HG03521 (cell line): ENCODE results near the gene KIF13A.
"Not testable (repeated sequence)": the region's sequence is repeated elsewhere in the genome, so short reads cannot be mapped to it uniquely, and the experiment has no call there.

Source experiments
- ATAC-seq: cut with Tn5 transposase; IDR thresholded peaks from one replicate; pipeline ENCODE4 v1.9.1; 2021; ENCODE audit warnings: mild to moderate bottlenecking, moderate library complexity; ENCODE audit not compliant: unreplicated experiment

KIF13A gene

DNA sequence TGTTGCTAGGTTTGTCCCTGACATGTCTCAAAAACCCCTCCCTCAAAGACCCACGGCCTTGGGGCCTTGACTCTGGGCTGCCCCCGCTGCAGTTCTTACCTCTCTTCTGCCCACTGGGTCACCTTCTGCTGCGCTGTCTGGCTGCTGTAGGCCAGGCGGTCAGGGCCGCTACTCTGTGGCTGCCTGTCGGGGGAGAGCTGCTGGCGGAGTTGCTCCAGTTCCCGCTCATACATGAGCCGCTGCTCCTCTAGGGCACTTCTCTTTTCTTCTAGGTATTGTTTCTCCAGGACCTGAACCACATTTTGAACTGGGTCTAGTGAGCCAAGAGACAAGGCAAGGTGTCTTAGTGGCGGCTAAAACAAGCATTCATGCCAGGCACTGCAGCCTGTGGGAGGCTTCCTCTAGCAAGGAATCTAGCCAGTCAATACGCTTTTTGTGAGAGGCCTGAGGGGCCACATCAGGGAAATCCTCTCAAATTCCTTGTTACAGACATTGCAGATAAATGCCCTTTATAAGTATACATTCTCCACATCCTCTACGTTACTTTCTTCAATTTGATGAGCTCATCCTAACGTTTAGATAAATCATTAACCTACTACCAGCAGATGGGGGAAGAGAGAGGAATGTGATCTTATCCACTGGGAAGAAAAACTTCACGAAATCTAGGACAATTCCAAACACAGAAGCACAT, 170.4 kb downstream of the KIF13A start:
- ATAC-seq, result no peak

DNA sequence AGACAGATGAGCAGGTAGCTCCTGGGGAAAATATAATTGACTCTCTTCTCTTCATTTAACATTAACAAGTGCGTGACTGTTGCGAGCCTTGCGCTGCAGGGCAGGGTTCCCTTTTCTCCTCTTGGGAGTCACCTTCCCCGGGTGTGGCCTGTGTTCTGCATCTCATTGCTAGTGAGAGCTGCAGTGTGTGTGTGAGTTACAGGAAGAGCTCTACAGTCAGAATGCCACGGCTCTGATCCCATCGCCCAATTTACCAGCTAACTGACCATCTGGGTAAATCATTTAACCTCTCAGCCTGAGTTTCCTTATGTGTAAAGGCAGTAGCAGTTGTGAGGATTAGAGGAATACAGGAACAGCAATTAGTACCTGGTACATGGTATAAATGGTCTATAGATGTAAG, 173.9 kb downstream of the KIF13A start:
- no peak for ATAC-seq

DNA sequence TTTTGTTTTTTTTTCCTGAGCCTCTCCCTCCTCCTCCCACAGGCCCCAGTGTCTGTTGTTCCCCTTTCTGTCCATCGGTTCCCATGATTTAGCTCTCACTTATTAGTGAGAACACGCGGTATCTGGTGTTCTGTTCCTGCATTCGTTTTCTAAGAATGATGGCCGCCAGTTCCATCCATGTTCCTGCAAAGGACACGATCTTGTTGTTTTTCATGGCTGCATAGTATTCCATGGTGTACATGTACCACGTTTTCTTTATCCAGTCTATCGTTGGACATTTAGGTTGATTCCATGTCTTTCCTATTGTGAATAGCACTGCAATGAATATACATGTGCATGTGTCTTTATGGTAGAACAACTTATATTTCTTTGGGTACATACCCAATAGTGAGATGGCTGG, 175.1 kb downstream of the KIF13A start:
- no peak for ATAC-seq

DNA sequence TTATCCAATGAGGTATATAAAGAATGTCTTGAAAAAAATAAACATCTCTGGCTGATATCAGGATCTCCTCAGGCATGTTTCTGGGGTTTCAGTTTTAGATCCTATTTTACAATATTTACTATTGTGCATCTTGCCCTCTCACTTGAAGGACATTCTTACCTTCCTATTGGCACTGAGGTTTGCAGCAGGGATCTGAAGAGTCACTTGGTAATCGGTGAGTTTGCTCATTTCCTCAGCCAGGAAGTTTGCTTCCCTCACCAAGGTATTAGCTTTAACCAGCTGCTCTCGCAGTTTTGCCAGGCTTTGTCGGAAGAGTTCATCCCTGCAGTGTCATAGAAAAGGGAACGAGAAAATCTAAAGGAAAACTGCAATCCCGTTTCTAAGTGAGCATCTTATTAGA, 178.8 kb downstream of the KIF13A start:
- no peak for ATAC-seq

DNA sequence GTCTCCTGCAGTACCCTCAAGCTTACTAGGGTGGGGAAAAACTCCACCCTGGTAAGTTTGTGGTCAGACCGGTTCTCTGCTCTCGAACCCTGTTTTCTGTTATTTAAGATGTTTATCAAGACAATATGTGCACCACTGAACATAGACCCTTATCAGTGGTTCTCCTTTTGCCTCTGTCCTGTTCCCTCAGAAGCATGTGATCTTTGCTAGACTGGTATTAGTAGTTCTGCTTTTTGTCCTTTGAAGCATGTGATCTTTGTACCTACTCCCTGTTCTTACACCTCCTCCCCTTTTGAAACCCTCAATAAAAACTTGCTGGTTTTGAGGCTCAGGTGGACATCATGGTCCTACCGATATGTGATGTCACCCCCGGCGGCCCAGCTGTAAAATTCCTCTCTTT, 180.0 kb downstream of the KIF13A start:
- ATAC-seq, result not testable (repeated sequence)

DNA sequence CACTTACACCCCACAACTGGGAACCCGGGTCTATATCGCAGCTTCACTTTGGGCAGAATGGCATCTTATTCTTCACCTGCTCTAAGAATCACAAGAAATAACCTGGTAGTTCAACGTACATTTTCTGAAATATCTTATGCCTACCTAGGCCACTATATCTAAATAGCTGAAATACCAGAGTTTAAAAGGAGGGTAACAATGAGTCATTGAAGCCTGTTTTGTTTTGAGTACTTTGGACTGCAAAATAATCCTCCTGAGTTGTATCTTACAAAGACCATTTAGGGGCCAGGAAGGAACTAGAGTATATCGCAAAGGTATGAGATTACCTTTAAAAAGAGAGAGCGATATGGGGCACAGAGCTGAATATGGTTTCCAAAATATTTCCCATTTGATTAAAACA, 184.0 kb downstream of the KIF13A start:
- ATAC-seq, result no peak

DNA sequence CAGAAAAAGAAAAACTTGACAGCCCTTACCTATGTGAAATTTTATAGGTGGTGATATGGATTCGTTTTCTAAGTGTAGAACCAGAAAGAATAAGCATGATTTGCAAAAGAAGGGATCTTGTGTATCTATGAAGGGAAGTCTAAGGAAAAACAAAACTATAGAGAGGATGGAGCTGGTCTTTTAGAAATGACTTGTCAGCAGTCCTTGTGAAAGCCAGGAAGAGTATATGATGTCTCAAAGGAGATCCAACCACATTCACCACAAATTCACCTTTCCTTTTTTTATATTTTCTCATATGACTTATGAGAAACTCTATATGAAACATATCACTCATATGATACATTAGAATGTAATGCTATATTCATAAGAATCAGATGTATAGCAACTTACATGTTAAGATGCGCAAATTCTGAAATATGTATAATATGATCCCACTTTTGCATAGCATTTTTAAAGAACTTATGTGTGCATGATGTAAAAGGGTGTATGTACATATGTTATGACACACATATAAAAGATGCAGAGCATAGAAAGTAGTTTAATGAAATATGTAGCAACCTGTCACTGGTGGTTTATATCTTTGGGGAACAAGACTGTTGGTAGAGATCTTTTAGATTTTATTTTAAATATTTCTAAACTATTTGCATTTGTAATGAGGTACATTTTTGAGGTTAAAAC, 188.8 kb downstream of the KIF13A start:
- ATAC-seq, result no peak

DNA sequence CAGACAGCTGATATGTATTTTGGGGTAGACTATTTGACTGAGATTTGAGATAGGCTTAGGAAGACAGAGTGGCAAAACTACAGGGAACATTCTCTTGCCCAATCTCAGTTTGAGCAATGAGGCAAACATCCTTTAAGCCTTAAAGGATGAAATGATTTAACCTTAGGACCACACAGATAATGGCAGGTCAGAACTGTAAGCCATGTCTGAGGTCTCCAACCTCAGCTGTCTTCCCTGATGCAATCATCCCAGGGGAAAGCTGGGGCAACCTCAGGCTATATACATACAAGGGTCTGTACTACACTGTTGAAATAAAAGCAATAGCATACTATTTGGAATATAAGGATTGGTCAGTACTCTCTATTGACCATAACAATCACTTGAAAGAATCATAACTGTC, 196.9 kb downstream of the KIF13A start:
- no peak for ATAC-seq

DNA sequence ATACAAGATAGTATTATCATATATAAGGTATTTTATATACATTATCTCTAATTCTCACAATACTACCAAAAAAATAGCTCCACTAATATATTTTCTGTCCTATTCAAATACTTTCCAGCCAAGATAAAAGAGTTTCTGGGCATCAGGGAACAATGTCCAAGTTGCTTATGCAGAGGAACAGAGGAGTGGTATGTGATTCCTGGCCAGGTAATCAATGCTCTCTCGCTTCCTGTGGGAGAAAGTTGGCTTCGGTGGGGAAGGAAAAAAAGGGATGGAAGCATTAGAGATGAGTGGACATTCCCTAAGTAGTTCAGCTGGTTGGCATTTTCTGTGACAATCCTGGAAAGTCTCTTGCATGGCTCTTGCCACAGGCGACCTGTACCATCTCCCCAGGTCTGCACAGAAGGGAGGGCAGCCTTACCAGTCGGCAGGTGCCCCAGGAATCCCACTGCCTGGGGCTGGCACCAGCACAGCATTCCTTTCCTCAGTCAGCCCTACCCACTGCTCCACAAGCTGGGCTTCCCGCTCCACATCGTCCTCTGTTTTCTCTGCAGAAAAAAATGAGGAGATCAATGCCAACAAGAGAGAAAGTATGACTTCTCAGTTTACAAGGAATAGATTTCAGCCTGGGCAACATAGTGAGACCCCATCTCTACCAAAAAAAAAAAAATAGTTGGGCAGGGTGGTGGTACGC, 202.2 kb downstream of the KIF13A start:
- ATAC-seq, result no peak

DNA sequence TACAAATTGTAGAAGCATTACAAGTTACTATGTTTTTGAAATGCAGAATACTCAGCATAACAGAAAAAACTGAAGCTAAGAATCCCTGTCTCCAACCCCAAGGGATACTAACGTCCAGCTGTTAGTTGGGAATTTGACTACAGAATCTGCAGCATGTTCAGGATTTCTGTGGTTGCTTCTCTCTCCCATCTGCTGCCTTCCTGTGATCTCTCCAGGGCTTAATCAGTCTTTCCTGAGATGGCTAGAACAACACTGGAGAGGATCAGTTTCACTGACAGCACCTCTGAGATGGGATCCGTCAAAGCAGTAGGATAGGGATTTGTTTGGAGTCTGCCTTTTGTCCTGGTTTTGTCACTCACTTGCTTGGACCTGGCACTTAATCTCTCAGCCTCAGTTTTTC, 207.4 kb downstream of the KIF13A start:
- ATAC-seq, result no peak

DNA sequence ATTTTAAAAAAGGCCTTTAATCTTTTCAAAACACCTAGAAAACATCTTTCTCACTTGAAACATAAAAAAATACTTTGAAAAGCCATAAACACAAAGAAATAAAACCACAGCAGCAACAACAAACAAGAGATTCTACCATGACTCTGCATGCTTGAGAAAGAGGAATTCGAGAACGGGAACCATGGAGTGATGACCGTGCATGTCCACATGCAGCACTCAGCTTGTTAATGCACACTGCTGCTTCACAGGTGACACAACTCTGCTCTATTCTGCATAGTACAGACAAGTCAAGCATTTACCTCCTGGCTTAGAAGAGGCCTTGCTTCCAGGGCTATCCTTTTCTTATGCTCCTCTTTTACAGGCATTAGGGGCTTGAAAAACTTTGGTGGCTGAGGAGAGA, 215.8 kb downstream of the KIF13A start:
- ATAC-seq, result no peak

DNA sequence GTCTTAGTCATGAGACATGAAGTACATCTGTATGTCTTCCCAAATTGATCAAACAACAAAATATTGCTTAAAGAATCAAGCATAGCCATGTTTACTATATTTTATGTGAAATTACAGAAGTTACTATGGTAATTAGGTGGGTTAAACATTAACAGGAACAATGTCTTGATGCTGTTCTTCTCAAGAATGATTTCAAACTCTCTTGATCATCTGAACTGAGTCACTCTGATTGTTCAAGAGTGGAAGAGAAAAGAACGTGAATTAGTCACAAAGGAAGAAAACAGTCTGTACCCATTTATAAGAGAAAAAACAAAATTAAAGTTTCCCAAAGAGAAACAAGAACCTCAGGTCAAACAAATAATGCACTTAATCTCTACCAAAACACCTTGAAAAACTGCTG, 218.6 kb downstream of the KIF13A start:
- no peak for ATAC-seq

DNA sequence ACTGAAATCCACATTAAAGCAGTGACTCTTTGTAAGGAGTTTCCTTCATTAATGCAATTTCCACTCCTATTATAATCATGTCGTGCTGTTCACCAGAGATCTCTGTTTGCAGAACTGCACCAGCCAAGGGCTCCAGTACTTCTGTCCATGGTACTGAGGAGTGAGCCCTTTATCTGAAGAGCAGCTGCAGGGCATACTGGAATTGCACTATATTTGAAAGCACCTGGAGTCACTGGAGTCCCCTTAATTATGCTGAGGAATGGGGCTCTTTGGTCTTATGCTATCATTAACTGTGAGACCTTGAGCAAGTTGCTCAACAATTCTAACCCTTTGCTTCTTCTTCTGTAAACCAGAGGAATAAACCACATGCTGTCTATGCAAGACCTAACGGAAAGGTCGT, 219.0 kb downstream of the KIF13A start:
- ATAC-seq, result no peak

DNA sequence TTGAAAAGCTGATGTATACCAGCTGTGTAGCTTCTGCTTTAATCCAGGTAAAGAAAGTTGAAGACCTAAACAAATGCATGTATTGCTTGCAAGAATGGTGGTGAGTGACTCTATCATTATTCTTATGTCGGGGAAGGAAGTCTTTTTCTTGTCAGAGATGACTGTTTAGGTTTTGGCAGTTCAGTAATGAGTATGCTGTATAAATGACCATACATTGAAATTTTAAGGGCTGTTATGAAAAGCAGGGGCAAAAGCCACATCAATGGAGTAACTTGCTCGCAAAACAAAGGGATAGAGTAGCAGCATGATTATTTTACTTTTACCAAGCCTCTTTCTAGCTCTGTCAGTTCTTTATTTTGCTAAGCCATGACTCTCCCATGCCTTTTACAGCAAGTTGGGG, 224.8 kb downstream of the KIF13A start:
- ATAC-seq, result no peak

DNA sequence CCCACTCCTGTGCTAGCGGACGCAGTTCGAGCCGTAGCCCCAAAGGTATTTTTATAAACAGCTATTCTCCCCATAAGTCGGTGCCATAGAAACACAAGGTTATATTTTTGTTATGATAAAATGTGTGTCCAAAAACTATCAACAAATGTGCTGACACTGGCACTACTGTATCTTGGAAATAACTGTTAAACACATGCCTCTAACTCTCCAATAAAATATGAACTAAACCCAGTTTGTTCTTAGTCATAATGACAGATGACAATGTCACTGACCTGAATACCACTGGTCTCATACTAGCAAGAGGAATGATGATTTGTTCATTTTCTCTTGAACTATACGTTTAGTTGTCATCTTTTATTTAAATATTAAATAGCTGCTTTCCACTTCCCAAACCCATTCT, 229.3 kb downstream of the KIF13A start:
- no peak for ATAC-seq

DNA sequence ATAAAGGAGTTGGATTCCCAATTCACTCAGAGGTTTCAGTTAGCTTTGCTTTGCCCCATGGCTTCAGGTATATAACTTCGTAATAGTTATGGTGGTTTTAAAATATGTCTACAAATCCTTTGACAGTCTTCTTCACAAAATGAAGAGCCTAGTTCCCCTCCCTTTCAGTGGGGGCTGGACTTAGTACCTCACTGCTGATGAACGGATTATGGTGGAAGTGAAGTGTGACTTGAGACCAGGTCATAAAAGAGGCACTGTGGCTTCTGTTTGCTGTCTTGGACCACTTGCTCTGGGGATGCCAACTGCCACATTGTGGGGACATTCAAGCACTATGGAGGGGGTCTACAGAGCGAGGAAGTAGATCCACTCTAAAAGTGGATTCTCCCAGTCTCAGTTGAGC, 233.2 kb downstream of the KIF13A start:
- no peak for ATAC-seq

DNA sequence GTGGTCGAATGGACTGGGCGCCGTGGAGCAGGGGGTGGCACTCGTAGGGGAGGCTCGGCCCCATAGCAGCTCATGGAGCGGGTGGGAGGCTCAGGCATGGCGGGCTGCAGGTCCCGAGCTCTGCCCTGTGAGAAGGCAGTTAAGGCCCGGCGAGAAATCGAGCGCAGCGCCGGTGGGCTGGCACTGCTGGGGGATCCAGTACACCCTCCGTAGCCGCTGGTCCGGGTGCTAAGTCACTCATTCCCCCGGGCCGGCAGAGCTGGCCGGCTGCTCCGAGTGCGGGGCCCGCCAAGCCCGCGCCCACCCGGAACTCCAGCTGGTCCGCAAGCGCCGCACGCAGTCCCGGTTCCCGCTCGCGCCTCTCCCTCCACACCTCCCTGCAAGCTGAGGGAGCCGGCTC, 242.1 kb downstream of the KIF13A start:
- ATAC-seq, result not testable (repeated sequence)

DNA sequence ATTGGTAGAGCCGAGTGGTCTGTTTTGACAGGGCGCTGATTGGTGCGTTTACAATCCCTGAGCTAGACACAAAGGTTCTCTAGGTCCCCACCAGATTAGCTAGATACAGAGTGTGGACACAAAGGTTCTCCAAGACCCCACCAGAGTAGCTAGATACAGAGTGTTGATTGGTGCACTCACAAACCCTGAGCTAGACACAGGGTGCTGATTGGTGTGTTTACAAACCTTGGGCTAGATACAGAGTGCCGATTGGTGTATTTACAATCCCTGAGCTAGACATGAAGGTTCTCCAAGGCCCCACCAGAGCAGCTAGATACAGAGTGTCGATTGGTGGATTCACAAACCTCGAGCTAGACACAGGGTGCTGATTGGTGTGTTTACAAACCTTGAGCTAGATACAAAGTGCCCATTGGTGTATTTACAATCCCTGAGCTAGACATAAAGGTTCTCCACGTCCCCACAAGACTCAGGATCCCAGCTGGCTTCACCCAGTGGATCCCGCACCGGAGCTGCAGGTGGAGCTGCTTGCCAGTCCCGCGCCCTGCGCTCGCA, 242.6 kb downstream of the KIF13A start:
- ATAC-seq, result not testable (repeated sequence)

DNA sequence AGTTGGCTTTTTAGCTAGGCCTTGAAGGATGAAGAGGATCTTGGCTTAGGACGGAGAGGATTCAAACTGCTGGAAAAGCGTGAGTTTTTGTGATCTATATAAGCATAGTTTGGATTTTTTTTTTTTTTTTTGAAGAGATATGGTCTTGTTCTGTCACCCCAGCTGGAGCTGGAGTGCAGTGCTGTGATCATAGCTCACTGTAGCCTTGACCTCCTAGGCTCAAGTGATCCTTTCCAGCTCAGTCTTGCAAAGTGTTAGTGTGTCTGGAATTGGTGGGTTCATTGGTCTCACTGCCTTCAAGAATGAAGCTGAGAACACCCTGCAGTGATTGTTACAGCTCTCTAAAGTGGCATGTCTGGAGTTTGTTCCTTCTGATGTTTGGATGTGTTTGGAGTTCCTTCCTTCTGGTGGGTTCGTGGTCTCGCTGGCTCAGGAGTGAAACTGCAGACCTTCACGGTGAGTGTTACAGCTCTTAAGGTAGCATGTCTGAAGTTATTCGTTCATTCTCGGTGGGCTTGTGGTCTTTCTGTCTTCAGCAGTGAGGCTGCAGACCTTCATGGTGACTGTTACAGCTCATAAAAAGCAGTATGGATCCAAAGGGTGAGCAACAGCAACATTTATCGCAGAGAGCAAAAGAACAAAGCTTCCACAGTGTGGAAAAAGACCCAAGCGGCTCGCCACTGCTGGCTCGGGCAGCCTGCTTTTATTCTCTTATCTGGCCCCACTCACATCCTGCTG, 243.2 kb downstream of the KIF13A start:
- no peak for ATAC-seq

DNA sequence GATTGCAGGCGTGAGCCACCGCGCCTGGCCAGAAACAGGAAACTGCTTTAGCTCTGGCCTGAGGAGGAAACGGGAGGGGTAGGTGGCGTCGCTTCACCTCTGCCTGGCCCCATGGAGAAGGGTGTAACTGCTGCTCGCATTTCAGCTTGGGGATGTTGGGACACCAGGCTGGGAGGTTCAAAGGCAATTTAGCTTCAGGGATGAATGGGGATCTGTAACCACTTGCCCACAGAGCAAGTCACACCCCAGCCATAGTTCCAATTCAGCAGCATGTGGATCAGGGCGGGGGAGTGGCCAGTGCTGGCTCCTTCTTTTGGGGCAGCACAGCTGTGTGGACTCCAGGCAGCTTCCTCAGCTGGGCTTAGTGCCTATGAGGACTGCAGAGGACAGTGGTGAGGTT, 245.9 kb downstream of the KIF13A start:
- no peak for ATAC-seq

DNA sequence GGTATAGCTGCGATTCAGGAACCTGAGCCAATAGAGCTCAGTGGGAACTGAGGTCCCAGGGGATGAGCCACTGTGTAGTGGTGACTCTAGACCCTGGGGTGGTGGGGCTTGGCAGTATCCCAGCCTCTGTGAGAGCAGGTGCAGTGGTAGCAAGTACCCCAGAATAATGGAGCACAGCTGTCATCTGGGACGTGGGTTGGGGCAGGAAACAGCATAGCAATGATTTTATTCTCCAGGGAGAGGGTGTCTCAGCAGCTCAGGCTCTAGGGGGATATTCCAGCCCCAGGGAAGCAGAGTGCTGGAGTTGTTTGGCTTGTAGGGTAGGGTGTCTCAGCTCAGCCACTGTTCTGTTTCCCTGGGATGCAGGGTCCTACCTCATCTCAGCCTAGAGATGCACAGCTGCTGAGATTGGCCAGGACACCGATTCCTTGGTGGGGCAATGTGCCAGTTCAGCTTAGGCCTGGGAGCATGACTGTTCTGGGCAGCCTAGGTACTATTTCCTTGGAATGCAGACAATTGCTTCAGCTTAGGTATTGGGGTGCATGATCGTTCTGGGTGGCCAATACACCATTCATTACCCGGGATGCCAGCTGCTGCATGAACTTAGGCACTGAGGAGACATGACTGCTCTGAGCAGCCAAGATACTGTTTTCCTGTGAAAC, 246.7 kb downstream of the KIF13A start:
- no peak for ATAC-seq
